Hepatocyte (in vitro differentiated cells): ENCODE data around the gene UBTD2.
"Not testable (repeated sequence)": the region's sequence is repeated elsewhere in the genome, so short reads cannot be mapped to it uniquely, and the experiment has no call there.

ENCODE experiments used
- EZH2 ChIP-seq: fragments of 200-600 bp; sonication (generic); IDR thresholded peaks from 2 replicates; pipeline ENCODE4 v1.6.1; 2016; ENCODE audit warnings: antibody characterized with exemption, mild to moderate bottlenecking, borderline replicate concordance
- EZH2phosphoT487 ChIP-seq: fragments of 200-600 bp; sonication (generic); IDR thresholded peaks from one replicate; pipeline ENCODE4 v1.6.1; 2018; ENCODE audit warnings: antibody characterized with exemption, mild to moderate bottlenecking, low read depth, moderate library complexity; ENCODE audit not compliant: unreplicated experiment, severe bottlenecking
- TF ChIP-seq, protein P1 (sequence below): fragments of 200-600 bp; sonication (generic); IDR thresholded peaks from 2 replicates; pipeline ENCODE4 v1.5.1; 2016; ENCODE audit warnings: antibody characterized with exemption, mild to moderate bottlenecking; ENCODE audit not compliant: poor library complexity

DNA sequence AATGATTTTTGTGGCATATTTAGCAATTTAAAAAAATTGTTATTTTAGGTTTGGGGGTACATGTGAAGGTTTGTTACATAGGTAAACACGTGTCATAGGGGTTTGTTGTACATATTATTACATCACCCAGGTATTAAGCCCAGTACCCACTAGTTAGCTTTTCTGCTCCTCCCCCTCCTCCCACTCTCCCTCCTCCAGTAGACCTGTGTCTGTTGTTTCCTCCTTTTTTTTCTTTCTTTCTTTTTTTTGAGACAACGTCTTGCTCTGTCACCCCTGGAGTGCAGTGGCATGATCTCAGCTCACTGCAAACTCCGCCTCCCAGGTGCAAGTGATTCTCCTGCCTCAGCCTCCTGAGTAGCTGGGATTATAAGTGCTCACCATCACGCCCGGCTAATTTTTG is 8.3 kb upstream of the UBTD2 start:
- TF ChIP-seq, protein P1, sequence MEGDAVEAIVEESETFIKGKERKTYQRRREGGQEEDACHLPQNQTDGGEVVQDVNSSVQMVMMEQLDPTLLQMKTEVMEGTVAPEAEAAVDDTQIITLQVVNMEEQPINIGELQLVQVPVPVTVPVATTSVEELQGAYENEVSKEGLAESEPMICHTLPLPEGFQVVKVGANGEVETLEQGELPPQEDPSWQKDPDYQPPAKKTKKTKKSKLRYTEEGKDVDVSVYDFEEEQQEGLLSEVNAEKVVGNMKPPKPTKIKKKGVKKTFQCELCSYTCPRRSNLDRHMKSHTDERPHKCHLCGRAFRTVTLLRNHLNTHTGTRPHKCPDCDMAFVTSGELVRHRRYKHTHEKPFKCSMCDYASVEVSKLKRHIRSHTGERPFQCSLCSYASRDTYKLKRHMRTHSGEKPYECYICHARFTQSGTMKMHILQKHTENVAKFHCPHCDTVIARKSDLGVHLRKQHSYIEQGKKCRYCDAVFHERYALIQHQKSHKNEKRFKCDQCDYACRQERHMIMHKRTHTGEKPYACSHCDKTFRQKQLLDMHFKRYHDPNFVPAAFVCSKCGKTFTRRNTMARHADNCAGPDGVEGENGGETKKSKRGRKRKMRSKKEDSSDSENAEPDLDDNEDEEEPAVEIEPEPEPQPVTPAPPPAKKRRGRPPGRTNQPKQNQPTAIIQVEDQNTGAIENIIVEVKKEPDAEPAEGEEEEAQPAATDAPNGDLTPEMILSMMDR = not testable (repeated sequence)
- not testable (repeated sequence) for TF ChIP-seq EZH2phosphoT487, EZH2
